ENCODE data around the gene MYO3A.

Gene MYO3A

DNA sequence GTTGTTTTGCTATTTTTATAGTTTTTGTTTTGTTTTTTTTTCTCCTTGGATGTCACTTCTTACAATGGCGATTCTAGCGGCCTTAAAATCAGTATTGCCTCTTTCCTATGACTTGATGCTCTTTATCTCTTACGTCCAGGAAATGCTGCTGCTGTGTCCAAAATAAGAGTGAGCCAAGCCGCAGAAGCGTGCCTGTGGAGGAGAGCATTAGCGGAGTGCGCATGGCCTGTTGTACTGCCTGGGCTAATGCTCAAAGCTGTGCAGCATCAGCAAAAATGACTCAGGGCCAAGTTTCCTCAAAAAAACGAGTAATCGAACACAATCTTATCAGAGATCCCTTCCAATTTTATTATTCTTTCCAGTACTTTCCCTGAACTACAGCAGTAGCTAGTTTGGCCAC, 264.1 kb downstream of the MYO3A start:
- DNase-seq (ENCODE audit: extremely low spot score): no peak
- TF ChIP-seq TARDBP (IDR thresholded peaks at IDR 0.05) (no peak), SUZ12 (IDR thresholded peaks at IDR 0.05) (no peak), FOXM1 (IDR thresholded peaks at IDR 0.05; ENCODE audit: borderline replicate concordance) (no peak), ARNT (IDR thresholded peaks at IDR 0.05) (no peak), ELF4 (IDR thresholded peaks at IDR 0.05) (no peak), FOXA1 (IDR thresholded peaks at IDR 0.05) (no peak), SP1 (IDR thresholded peaks at IDR 0.05) (no peak), HDGF (IDR thresholded peaks at IDR 0.05; ENCODE audit: borderline replicate concordance) (no peak), NFRKB (IDR thresholded peaks at IDR 0.05) (no peak)
- TF ChIP-seq, protein P1, sequence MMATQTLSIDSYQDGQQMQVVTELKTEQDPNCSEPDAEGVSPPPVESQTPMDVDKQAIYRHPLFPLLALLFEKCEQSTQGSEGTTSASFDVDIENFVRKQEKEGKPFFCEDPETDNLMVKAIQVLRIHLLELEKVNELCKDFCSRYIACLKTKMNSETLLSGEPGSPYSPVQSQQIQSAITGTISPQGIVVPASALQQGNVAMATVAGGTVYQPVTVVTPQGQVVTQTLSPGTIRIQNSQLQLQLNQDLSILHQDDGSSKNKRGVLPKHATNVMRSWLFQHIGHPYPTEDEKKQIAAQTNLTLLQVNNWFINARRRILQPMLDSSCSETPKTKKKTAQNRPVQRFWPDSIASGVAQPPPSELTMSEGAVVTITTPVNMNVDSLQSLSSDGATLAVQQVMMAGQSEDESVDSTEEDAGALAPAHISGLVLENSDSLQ (IDR thresholded peaks at IDR 0.05): no peak
- ChIA-PET POLR2A (no interaction called here), CTCF (interaction anchor here (0.5 kb wide), 1 partner anchor 377 kb away, joined by 3 read pairs; no protein-coding TSS in a partner anchor)

DNA sequence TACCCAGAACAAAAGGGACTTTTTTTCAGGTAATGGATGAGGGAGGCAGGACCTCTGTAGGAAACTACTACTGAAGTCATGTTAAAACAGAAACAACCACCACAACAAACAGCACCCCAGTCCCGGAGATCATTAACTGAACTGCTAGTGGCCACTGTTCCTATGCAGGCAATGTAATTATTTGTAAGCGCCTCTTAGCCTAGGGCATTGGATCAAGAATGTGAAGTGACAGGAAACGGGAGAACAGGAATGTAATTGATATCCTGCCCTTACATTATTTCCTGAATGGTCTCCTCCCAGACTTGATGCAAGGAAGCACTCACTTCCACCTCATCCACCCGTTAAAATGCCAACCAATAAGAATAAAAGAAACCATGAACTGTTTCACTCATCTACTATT, 265.8 kb downstream of the MYO3A start:
- CTCF ChIA-PET: interaction anchor here (0.6 kb wide), 1 partner anchor 229 kb away, joined by 3 read pairs; no protein-coding TSS in a partner anchor
- POLR2A ChIA-PET: no interaction called here
- TF ChIP-seq NFRKB (IDR thresholded peaks at IDR 0.05) (no peak), FOXM1 (IDR thresholded peaks at IDR 0.05; ENCODE audit: borderline replicate concordance) (no peak), ARNT (IDR thresholded peaks at IDR 0.05) (no peak), FOXK2 (IDR thresholded peaks at IDR 0.05) (no peak), ELF4 (IDR thresholded peaks at IDR 0.05) (no peak)
- TF ChIP-seq, protein P1 (IDR thresholded peaks at IDR 0.05): no peak
- no peak for DNase-seq (ENCODE audit: extremely low spot score)

DNA sequence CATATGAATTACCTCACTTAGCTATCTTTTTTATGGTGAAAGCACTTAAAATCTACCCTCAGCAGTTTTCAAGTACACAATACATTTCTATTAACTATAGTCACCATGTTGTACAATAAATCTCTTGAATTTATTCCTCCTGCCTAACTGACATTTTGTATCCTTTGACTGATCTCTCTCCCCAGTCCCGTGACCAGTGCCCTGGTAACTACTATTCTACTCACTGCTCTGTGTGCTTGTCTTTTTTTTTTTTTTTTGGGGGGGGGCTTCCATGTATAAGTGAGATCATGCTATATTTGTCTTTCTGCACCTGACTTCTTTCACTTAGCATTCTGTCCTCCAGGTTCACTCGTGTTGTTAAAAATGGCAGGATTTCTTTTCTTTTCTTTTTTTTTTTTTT, 271.2 kb downstream of the MYO3A start:
- no peak for TF ChIP-seq FOXK2 (IDR thresholded peaks at IDR 0.05)
- no peak for TF ChIP-seq ARNT (IDR thresholded peaks at IDR 0.05)
- no peak for TF ChIP-seq ZNF384 (IDR thresholded peaks at IDR 0.05)
- TF ChIP-seq SP1 (IDR thresholded peaks at IDR 0.05): no peak
- no peak for TF ChIP-seq FOXM1 (IDR thresholded peaks at IDR 0.05; ENCODE audit: borderline replicate concordance)
- no peak for TF ChIP-seq BHLHE40 (IDR thresholded peaks at IDR 0.05; ENCODE audit: borderline replicate concordance)
- TF ChIP-seq NFRKB (IDR thresholded peaks at IDR 0.05): no peak
- no peak for TF ChIP-seq TARDBP (IDR thresholded peaks at IDR 0.05)
- TF ChIP-seq, protein P1 (IDR thresholded peaks at IDR 0.05): no peak
- TF ChIP-seq CTBP1 (IDR thresholded peaks at IDR 0.05; ENCODE audit: borderline replicate concordance): no peak
- no peak for TF ChIP-seq LEF1 (IDR thresholded peaks at IDR 0.05; ENCODE audit: borderline replicate concordance)
- TF ChIP-seq L3MBTL2 (conservative IDR thresholded peaks at IDR 0.05): no peak
- TF ChIP-seq FOXA1 (IDR thresholded peaks at IDR 0.05): no peak
- no peak for TF ChIP-seq SUZ12 (IDR thresholded peaks at IDR 0.05)
- TF ChIP-seq HDGF (IDR thresholded peaks at IDR 0.05; ENCODE audit: borderline replicate concordance): no peak
- no peak for TF ChIP-seq ELF4 (IDR thresholded peaks at IDR 0.05)
- POLR2A ChIA-PET: no interaction called here
- CTCF ChIA-PET: no interaction called here
- no peak for DNase-seq (ENCODE audit: extremely low spot score)

DNA sequence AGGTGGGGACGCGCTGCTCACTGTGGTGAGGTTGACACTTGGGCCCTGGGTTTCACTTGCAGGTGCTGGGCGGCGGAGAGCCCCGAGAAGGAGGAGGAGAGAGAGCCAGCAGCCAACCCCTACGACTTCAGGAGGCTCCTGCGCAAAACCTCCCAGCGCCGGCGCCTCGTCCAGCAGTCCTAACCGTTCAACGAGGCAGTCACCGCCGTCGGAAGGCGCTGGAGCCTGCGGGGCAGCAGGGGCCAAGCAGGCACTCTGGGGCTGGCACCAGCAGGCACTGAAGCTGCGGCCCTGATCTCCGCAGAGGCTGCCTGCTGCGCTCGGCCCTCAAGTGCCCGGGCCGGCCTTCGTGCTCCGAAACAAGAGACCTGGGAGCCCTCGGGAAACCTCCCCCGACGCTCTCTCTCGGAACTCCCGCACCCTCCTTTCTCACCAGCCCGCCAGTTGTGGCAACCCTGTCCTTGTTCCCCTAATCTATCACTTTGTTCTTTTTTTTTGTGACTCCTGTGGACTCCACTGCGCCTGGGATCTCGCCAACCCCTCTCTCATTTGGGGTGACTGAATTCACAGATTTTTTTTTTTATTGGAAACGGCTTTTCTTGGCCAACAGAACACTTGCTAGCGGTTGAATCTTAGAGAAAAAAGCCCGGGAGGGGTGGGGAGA, 277.9 kb downstream of the MYO3A start:
- no peak for TF ChIP-seq CTBP1 (IDR thresholded peaks at IDR 0.05; ENCODE audit: borderline replicate concordance)
- TF ChIP-seq SUZ12 (IDR thresholded peaks at IDR 0.05): no peak
- no peak for TF ChIP-seq FOXA1 (IDR thresholded peaks at IDR 0.05)
- no peak for TF ChIP-seq HDGF (IDR thresholded peaks at IDR 0.05; ENCODE audit: borderline replicate concordance)
- TF ChIP-seq NFRKB (IDR thresholded peaks at IDR 0.05): no peak
- TF ChIP-seq FOXK2 (IDR thresholded peaks at IDR 0.05): no peak
- CTCF ChIA-PET: no interaction called here
- no peak for DNase-seq (ENCODE audit: extremely low spot score)
- POLR2A ChIA-PET: no interaction called here

DNA sequence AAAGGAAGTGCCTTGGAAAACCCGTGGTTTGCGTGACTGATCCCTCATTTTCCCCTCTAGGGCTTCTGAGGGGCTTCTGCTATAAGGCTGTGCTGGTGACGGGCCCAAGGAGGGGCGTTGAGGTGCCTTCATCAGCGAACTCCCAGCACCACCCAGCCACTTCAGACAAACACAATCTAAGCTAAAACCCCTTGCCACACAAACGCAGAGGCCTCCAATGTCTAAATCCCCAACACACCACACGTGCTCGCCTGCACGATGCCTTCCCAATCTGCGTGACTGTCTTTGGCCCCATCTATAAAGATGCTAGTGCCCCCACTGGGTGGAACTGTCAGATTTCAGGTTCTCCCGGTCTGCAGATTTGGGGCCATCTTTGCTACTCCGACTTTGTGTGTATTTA, 278.5 kb downstream of the MYO3A start:
- CTCF ChIA-PET: no interaction called here
- POLR2A ChIA-PET: no interaction called here
- TF ChIP-seq FOXM1 (IDR thresholded peaks at IDR 0.05; ENCODE audit: borderline replicate concordance): no peak
- no peak for TF ChIP-seq TARDBP (IDR thresholded peaks at IDR 0.05)
- no peak for TF ChIP-seq HDGF (IDR thresholded peaks at IDR 0.05; ENCODE audit: borderline replicate concordance)
- no peak for TF ChIP-seq ELF4 (IDR thresholded peaks at IDR 0.05)
- TF ChIP-seq BHLHE40 (IDR thresholded peaks at IDR 0.05; ENCODE audit: borderline replicate concordance): no peak
- no peak for TF ChIP-seq FOXA1 (IDR thresholded peaks at IDR 0.05)
- no peak for DNase-seq (ENCODE audit: extremely low spot score)

DNA sequence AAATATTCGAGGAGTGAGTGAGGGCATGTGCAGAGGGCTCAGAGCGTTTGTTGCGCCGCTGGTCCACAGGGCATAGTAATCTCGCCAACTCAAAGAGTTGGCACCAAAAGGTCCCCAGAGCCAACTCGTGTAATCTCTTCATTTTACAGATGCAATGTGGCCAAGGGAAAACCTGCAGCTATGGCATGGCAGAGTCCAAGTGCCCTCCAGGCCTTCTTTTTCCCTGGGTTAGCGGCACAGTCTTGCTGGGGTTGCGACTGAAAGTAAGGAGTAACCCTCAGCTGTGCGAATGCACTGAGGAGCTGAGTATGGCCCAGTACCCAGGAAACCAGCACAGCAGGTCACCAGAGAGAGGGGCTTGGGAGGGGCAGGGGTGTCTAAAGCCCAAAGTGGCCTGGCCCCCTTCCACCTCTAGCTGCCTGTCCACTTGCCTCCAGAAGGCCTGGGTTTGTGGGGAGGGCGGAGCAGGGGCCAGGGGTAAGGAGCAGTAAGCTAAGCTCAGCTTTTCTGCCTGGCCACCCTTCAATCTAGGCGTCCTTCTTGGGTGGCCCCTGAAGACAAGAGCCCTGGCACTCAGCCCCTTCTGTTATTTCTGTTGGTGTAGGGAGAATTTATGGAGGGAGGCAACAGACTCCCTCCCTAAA, 279.2 kb downstream of the MYO3A start:
- DNase-seq (ENCODE audit: extremely low spot score): no peak
- ChIA-PET POLR2A (no interaction called here), CTCF (no interaction called here)
- no peak for TF ChIP-seq L3MBTL2 (conservative IDR thresholded peaks at IDR 0.05)
- TF ChIP-seq, protein P1 (IDR thresholded peaks at IDR 0.05): no peak
- no peak for TF ChIP-seq SP1 (IDR thresholded peaks at IDR 0.05)
- TF ChIP-seq CTBP1 (IDR thresholded peaks at IDR 0.05; ENCODE audit: borderline replicate concordance): no peak
- TF ChIP-seq HDGF (IDR thresholded peaks at IDR 0.05; ENCODE audit: borderline replicate concordance): no peak
- TF ChIP-seq ELF4 (IDR thresholded peaks at IDR 0.05): no peak
- TF ChIP-seq BHLHE40 (IDR thresholded peaks at IDR 0.05; ENCODE audit: borderline replicate concordance): no peak
- TF ChIP-seq SUZ12 (IDR thresholded peaks at IDR 0.05): no peak
- TF ChIP-seq FOXK2 (IDR thresholded peaks at IDR 0.05): no peak
- no peak for TF ChIP-seq ZNF384 (IDR thresholded peaks at IDR 0.05)
- no peak for TF ChIP-seq FOXM1 (IDR thresholded peaks at IDR 0.05; ENCODE audit: borderline replicate concordance)
- TF ChIP-seq FOXA1 (IDR thresholded peaks at IDR 0.05): no peak
- TF ChIP-seq TARDBP (IDR thresholded peaks at IDR 0.05): no peak
- TF ChIP-seq ARNT (IDR thresholded peaks at IDR 0.05): no peak
- no peak for TF ChIP-seq NFRKB (IDR thresholded peaks at IDR 0.05)
- no peak for TF ChIP-seq LEF1 (IDR thresholded peaks at IDR 0.05; ENCODE audit: borderline replicate concordance)
